ENCODE measurements around the gene SNX18.
"Not testable (repeated sequence)": the region's sequence is repeated elsewhere in the genome, so short reads cannot be mapped to it uniquely, and the experiment has no call there.

The SNX18 gene

DNA sequence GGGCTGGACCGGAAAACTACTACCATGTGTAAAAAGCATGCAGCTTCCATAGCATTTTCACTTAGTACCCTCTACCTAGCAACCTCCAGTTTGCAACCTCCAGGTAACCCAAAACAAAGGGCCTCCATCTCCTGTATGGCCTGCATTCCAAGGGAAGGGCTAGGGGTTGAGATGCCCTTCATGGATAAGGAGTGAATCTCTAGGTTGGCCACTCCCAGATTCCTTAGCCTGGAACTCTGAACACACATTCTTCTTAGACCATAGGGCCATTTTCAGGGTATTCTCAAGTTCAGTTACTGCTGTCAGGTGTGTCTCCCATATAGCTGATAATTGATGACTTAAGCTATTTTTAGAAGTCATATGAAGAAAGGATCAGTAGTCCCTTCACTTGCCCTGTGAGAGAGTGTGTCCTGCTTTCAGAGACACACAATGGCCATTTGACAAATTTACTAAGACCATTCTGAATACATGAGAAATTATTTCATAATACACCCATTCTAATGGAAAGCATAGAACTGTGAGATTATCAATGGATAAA, 39.5 kb upstream of the SNX18 start:
- H3K27me3 ChIP-seq (ENCODE audit: insufficient read depth, low read length, poor library complexity, severe bottlenecking), result no peaks in the 10 kb centered on the region
- no peak overlapping the region for H2AFZ ChIP-seq (ENCODE audit: low read length)
- H3K9ac ChIP-seq (ENCODE audit: low read depth, low read length, poor library complexity, severe bottlenecking), result no peak overlapping the region
- H3F3A ChIP-seq (ENCODE audit: low read depth), result no peaks in the 10 kb centered on the region
- H4K20me1 ChIP-seq (ENCODE audit: insufficient read depth, low read length, poor library complexity, severe bottlenecking), result no peaks in the 10 kb centered on the region
- H3K36me3 ChIP-seq (ENCODE audit: insufficient read depth, low read length), result no peaks in the 10 kb centered on the region
- H3K9me3 ChIP-seq (ENCODE audit: insufficient read depth, low read depth, low read length), result no peaks in the 10 kb centered on the region
- no peak overlapping the region for H3K4me2 ChIP-seq (ENCODE audit: low read depth, low read length, poor library complexity, severe bottlenecking)
- no peak overlapping the region for H3K4me3 ChIP-seq (ENCODE audit: low read length, poor library complexity, severe bottlenecking)
- no peaks in the 10 kb centered on the region for H3K9me2 ChIP-seq (replicated peaks; ENCODE audit: low read depth, low read length)
- TF ChIP-seq, protein P1, sequence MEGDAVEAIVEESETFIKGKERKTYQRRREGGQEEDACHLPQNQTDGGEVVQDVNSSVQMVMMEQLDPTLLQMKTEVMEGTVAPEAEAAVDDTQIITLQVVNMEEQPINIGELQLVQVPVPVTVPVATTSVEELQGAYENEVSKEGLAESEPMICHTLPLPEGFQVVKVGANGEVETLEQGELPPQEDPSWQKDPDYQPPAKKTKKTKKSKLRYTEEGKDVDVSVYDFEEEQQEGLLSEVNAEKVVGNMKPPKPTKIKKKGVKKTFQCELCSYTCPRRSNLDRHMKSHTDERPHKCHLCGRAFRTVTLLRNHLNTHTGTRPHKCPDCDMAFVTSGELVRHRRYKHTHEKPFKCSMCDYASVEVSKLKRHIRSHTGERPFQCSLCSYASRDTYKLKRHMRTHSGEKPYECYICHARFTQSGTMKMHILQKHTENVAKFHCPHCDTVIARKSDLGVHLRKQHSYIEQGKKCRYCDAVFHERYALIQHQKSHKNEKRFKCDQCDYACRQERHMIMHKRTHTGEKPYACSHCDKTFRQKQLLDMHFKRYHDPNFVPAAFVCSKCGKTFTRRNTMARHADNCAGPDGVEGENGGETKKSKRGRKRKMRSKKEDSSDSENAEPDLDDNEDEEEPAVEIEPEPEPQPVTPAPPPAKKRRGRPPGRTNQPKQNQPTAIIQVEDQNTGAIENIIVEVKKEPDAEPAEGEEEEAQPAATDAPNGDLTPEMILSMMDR (conservative IDR thresholded peaks at IDR 0.05; ENCODE audit: low read length), result no peak
- no peak for TF ChIP-seq EZH2phosphoT487 (IDR thresholded peaks at IDR 0.05; ENCODE audit: borderline replicate concordance)
- H3K4me1 ChIP-seq (ENCODE audit: insufficient read depth, low read length, poor library complexity, severe bottlenecking), result no peaks in the 10 kb centered on the region
- no peaks in the 10 kb centered on the region for H3K79me2 ChIP-seq (ENCODE audit: insufficient read depth, low read length)

DNA sequence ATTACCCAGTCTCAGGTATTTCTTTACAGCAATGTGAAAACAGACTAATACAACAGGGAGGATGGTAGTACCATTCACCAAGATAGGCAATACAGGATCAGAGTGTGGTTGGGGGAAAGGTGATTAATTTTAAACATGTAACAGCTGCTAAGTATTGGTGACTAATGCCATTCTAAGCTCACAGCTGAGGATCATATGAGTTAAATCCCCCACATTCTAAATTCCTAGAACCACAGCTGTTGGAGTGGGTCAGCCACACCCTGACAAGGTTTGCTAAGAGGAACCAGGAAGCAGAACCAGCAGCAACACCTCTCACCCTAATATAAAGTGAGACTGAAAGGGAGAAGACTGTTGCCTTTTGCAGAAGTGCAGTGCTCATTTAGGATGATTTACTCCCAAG, 37.3 kb upstream of the SNX18 start:
- Histone ChIP-seq H3K36me3 (ENCODE audit: insufficient read depth, low read length) (no peaks in the 10 kb centered on the region), H3K79me2 (ENCODE audit: insufficient read depth, low read length) (no peaks in the 10 kb centered on the region), H3K4me3 (ENCODE audit: low read length, poor library complexity, severe bottlenecking) (no peak overlapping the region), H3K9me3 (ENCODE audit: insufficient read depth, low read depth, low read length) (no peaks in the 10 kb centered on the region), H3K27me3 (ENCODE audit: insufficient read depth, low read length, poor library complexity, severe bottlenecking) (no peaks in the 10 kb centered on the region), H3K9me2 (replicated peaks; ENCODE audit: low read depth, low read length) (no peaks in the 10 kb centered on the region), H3K4me1 (ENCODE audit: insufficient read depth, low read length, poor library complexity, severe bottlenecking) (no peaks in the 10 kb centered on the region), H3K9ac (ENCODE audit: low read depth, low read length, poor library complexity, severe bottlenecking) (no peak overlapping the region), H3K4me2 (ENCODE audit: low read depth, low read length, poor library complexity, severe bottlenecking) (no peak overlapping the region), H3F3A (ENCODE audit: low read depth) (no peaks in the 10 kb centered on the region), H4K20me1 (ENCODE audit: insufficient read depth, low read length, poor library complexity, severe bottlenecking) (no peaks in the 10 kb centered on the region), H2AFZ (ENCODE audit: low read length) (no peak overlapping the region)
- TF ChIP-seq, protein P1 (conservative IDR thresholded peaks at IDR 0.05; ENCODE audit: low read length), result no peak
- no peak for TF ChIP-seq EZH2phosphoT487 (IDR thresholded peaks at IDR 0.05; ENCODE audit: borderline replicate concordance)

DNA sequence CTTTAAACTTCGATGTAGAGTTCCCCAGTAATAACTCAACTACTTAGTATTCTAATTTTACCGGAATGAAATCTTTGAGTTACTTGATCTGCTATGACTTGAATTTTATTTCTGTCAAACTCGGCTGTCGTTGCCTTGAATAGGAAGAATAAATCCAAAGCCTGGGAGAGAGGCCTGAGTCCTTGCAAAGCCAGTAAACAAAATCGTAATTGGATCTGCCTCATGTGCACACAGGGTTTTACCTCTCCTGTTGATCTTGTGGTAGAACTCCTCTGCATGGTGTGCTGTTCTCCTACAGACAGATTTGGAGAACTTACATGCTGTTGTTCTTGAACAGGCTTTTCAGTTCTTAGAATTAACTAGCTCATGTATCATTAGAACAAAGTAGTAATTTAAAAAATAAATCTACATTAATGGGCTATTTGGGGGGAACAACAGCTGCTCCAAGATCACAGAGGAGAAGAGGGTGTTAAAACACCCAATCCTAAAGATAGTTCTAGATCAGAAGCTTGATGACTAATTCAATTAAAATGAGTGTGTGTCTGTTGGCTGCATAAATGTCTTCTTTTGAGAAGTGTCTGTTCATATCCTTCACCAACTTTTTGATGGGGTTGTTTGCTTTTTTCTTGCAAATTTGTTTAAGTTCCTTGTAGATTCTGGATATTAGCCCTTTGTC, 33.2 kb upstream of the SNX18 start:
- H3K4me1 ChIP-seq (ENCODE audit: insufficient read depth, low read length, poor library complexity, severe bottlenecking), result no peaks in the 10 kb centered on the region
- H2AFZ ChIP-seq (ENCODE audit: low read length), result no peak overlapping the region
- H3K4me2 ChIP-seq (ENCODE audit: low read depth, low read length, poor library complexity, severe bottlenecking), result no peak overlapping the region
- H4K20me1 ChIP-seq (ENCODE audit: insufficient read depth, low read length, poor library complexity, severe bottlenecking), result no peaks in the 10 kb centered on the region
- TF ChIP-seq, protein P1 (conservative IDR thresholded peaks at IDR 0.05; ENCODE audit: low read length), result no peak
- no peak for TF ChIP-seq EZH2phosphoT487 (IDR thresholded peaks at IDR 0.05; ENCODE audit: borderline replicate concordance)
- no peak overlapping the region for H3K4me3 ChIP-seq (ENCODE audit: low read length, poor library complexity, severe bottlenecking)
- H3F3A ChIP-seq (ENCODE audit: low read depth), result no peaks in the 10 kb centered on the region
- H3K9me2 ChIP-seq (replicated peaks; ENCODE audit: low read depth, low read length), result no peaks in the 10 kb centered on the region
- no peak overlapping the region for H3K9ac ChIP-seq (ENCODE audit: low read depth, low read length, poor library complexity, severe bottlenecking)
- H3K9me3 ChIP-seq (ENCODE audit: insufficient read depth, low read depth, low read length), result no peaks in the 10 kb centered on the region
- no peaks in the 10 kb centered on the region for H3K36me3 ChIP-seq (ENCODE audit: insufficient read depth, low read length)
- H3K79me2 ChIP-seq (ENCODE audit: insufficient read depth, low read length), result no peaks in the 10 kb centered on the region
- H3K27me3 ChIP-seq (ENCODE audit: insufficient read depth, low read length, poor library complexity, severe bottlenecking), result no peaks in the 10 kb centered on the region

DNA sequence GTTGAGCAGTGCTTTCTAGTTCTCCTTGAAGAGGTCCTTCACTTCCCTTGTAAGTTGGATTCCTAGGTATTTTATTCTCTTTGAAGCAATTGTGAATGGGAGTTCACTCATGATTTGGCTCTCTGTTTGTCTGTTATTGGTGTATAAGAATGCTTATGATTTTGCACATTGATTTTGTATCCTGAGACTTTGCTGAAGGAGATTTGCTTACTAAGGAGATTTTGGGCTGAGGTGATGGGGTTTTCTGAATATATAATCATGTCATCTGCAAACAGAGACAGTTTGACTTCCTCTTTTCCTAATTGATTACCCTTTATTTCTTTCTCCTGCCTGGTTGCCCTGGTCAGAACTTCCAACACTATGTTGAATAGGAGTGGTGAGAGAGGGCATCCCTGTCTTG, 31.9 kb upstream of the SNX18 start:
- H3F3A ChIP-seq (ENCODE audit: low read depth); H3K4me3 ChIP-seq (ENCODE audit: low read length, poor library complexity, severe bottlenecking); H3K9me3 ChIP-seq (ENCODE audit: insufficient read depth, low read depth, low read length); H4K20me1 ChIP-seq (ENCODE audit: insufficient read depth, low read length, poor library complexity, severe bottlenecking); H3K9ac ChIP-seq (ENCODE audit: low read depth, low read length, poor library complexity, severe bottlenecking); H3K27me3 ChIP-seq (ENCODE audit: insufficient read depth, low read length, poor library complexity, severe bottlenecking); H2AFZ ChIP-seq (ENCODE audit: low read length); H3K36me3 ChIP-seq (ENCODE audit: insufficient read depth, low read length); H3K4me1 ChIP-seq (ENCODE audit: insufficient read depth, low read length, poor library complexity, severe bottlenecking); H3K9me2 ChIP-seq (replicated peaks; ENCODE audit: low read depth, low read length); H3K79me2 ChIP-seq (ENCODE audit: insufficient read depth, low read length); H3K4me2 ChIP-seq (ENCODE audit: low read depth, low read length, poor library complexity, severe bottlenecking): not testable (repeated sequence)

DNA sequence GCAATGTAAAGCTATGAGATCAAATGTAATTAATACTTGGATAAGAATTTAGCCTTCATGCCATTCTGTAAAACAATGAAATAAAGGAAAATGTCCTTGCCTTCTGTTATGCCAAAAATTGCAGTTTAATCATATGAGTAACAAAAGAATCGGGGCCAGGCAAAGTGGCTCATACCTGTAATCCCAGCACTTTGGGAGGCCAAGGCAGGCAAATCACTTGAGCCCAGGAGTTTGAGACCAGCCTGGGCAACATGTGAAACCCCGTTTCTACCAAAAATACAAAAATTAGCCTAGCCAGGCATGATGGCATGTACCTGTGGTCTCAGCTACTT, 27.9 kb upstream of the SNX18 start:
- H3K4me1 ChIP-seq (ENCODE audit: insufficient read depth, low read length, poor library complexity, severe bottlenecking); H3K9me3 ChIP-seq (ENCODE audit: insufficient read depth, low read depth, low read length); H4K20me1 ChIP-seq (ENCODE audit: insufficient read depth, low read length, poor library complexity, severe bottlenecking); H3K4me2 ChIP-seq (ENCODE audit: low read depth, low read length, poor library complexity, severe bottlenecking); H2AFZ ChIP-seq (ENCODE audit: low read length); H3K9me2 ChIP-seq (replicated peaks; ENCODE audit: low read depth, low read length); H3F3A ChIP-seq (ENCODE audit: low read depth); H3K9ac ChIP-seq (ENCODE audit: low read depth, low read length, poor library complexity, severe bottlenecking); H3K36me3 ChIP-seq (ENCODE audit: insufficient read depth, low read length); H3K4me3 ChIP-seq (ENCODE audit: low read length, poor library complexity, severe bottlenecking); H3K27me3 ChIP-seq (ENCODE audit: insufficient read depth, low read length, poor library complexity, severe bottlenecking); H3K79me2 ChIP-seq (ENCODE audit: insufficient read depth, low read length): not testable (repeated sequence)

Measured in Loucy (cell line).